ENCODE measurements around the gene OOEP. TPM values are rescaled to one million over a fixed set of nuclear protein-coding genes. Genes with fewer than 3 reads are reported as not detected.

The OOEP gene
- total RNA-seq, 4 donors from 2014 or later = not detected

GRCh38 chr6:73348550-73349204, 21.0 kb downstream of the OOEP start:
- Histone ChIP-seq H3K4me1 (no peaks in the 10 kb centered on the region), H3K27me3 (peaks cover 0 to 19% (median 12%) of the 10 kb centered on the region in 3 donors), H3K4me3 (no peak overlapping the region), H3K9me3 (no peaks in the 10 kb centered on the region), H3K27ac (no peak overlapping the region), H3K36me3 (no peaks in the 10 kb centered on the region)
- DNase-seq (no peak), ATAC-seq (no peak)
- no peak for TF ChIP-seq CTCF (IDR thresholded peaks at IDR 0.05 in 4 of 5, conservative IDR thresholded peaks at IDR 0.05 in 1 of 5)
- no peak for TF ChIP-seq POLR2A (IDR thresholded peaks at IDR 0.05)
- intact Hi-C loops (cut with DNase I; ENCODE audit: low total_unique reads) (no loop called here), in situ Hi-C loops (cut with MboI; ENCODE audit: low sequenced_read_pairs in 4 of 4) (no loop called here)

GRCh38 chr6:73343164-73343563, 26.5 kb downstream of the OOEP start:
- H3K27ac ChIP-seq = no peak overlapping the region
- in situ Hi-C loops (cut with MboI; ENCODE audit: low sequenced_read_pairs in 4 of 4) = no loop called here
- ATAC-seq = no peak
- H3K4me3 ChIP-seq = no peak overlapping the region
- TF ChIP-seq POLR2A (IDR thresholded peaks at IDR 0.05) (no peak), CTCF (IDR thresholded peaks at IDR 0.05 in 4 of 5, conservative IDR thresholded peaks at IDR 0.05 in 1 of 5) (no peak)
- intact Hi-C loops (cut with DNase I; ENCODE audit: low total_unique reads) = no loop called here
- H3K27me3 ChIP-seq = peaks cover 0 to 3% (median 3%) of the 10 kb centered on the region in 3 donors
- no peaks in the 10 kb centered on the region for H3K9me3 ChIP-seq
- H3K4me1 ChIP-seq = no peaks in the 10 kb centered on the region
- no peaks in the 10 kb centered on the region for H3K36me3 ChIP-seq
- DNase-seq = no peak

- in situ Hi-C loops (cut with MboI; ENCODE audit: low sequenced_read_pairs in 4 of 4) = no loop called here
- intact Hi-C loops (cut with DNase I; ENCODE audit: low total_unique reads) = no loop called here
- Histone ChIP-seq H3K27me3 (no peaks in the 10 kb centered on the region), H3K27ac (no peak overlapping the region), H3K4me3 (no peak overlapping the region), H3K36me3 (no peaks in the 10 kb centered on the region), H3K9me3 (no peaks in the 10 kb centered on the region), H3K4me1 (no peaks in the 10 kb centered on the region)
- DNase-seq (no peak), ATAC-seq (no peak)
- TF ChIP-seq POLR2A (IDR thresholded peaks at IDR 0.05) (no peak), CTCF (IDR thresholded peaks at IDR 0.05 in 4 of 5, conservative IDR thresholded peaks at IDR 0.05 in 1 of 5) (no peak)
Observed at GRCh38 chr6:73342174-73342573, 27.5 kb downstream of the OOEP start.

GRCh38 chr6:73341335-73341734, 28.4 kb downstream of the OOEP start:
- H3K4me3 ChIP-seq = no peak overlapping the region
- no peaks in the 10 kb centered on the region for H3K36me3 ChIP-seq
- ATAC-seq (no peak), DNase-seq (no peak)
- in situ Hi-C loops (cut with MboI; ENCODE audit: low sequenced_read_pairs in 4 of 4) (no loop called here), intact Hi-C loops (cut with DNase I; ENCODE audit: low total_unique reads) (no loop called here)
- H3K9me3 ChIP-seq = no peaks in the 10 kb centered on the region
- no peaks in the 10 kb centered on the region for H3K4me1 ChIP-seq
- TF ChIP-seq CTCF (IDR thresholded peaks at IDR 0.05 in 4 of 5, conservative IDR thresholded peaks at IDR 0.05 in 1 of 5) (no peak), POLR2A (IDR thresholded peaks at IDR 0.05) (no peak)
- H3K27ac ChIP-seq = no peak overlapping the region
- H3K27me3 ChIP-seq = no peaks in the 10 kb centered on the region

- in situ Hi-C loops (cut with MboI; ENCODE audit: low sequenced_read_pairs in 4 of 4) = no loop called here
- DNase-seq = no peak
- Histone ChIP-seq H3K9me3 (no peaks in the 10 kb centered on the region), H3K36me3 (no peaks in the 10 kb centered on the region), H3K4me3 (no peak overlapping the region), H3K27ac (no peak overlapping the region), H3K4me1 (no peaks in the 10 kb centered on the region), H3K27me3 (no peaks in the 10 kb centered on the region)
- TF ChIP-seq POLR2A (IDR thresholded peaks at IDR 0.05) = no peak
- no peak for TF ChIP-seq CTCF (IDR thresholded peaks at IDR 0.05 in 4 of 5, conservative IDR thresholded peaks at IDR 0.05 in 1 of 5)
- intact Hi-C loops (cut with DNase I; ENCODE audit: low total_unique reads) = no loop called here
- no peak for ATAC-seq
Observed at GRCh38 chr6:73340048-73340447, 29.6 kb downstream of the OOEP start.
